Measurements from ENCODE around the gene WNT11. TPM values are rescaled to one million over a fixed set of nuclear protein-coding genes. Genes with fewer than 3 reads are reported as not detected.

Gene WNT11
- polyA plus RNA-seq, 1 donor from 2014 or later, result 2.3 TPM

- Histone ChIP-seq H4K20me1 (ENCODE audit: insufficient read depth) (no peaks in the 10 kb centered on the region), H3F3A (ENCODE audit: insufficient read depth, low read length, poor library complexity, severe bottlenecking) (no peaks in the 10 kb centered on the region), H3K9ac (ENCODE audit: low read length) (no peak overlapping the region), H3K27ac (ENCODE audit: low read length) (no peak overlapping the region), H2AFZ (ENCODE audit: low read depth, low read length) (no peak overlapping the region), H3K9me2 (ENCODE audit: insufficient read depth, low read length) (no peaks in the 10 kb centered on the region), H3K4me3 (ENCODE audit: low read length) (no peak overlapping the region), H3K9me3 (ENCODE audit: low read length) (no peaks in the 10 kb centered on the region), H3K79me2 (replicated peaks; ENCODE audit: insufficient read depth, low read length) (no peaks in the 10 kb centered on the region), H3K27me3 (ENCODE audit: insufficient read depth, low read depth, low read length) (no peaks in the 10 kb centered on the region), H3K36me3 (ENCODE audit: insufficient read depth, low read length) (no peaks in the 10 kb centered on the region), H3K4me2 (ENCODE audit: low read length) (no peak overlapping the region)
- TF ChIP-seq POLR2AphosphoS5 (IDR thresholded peaks at IDR 0.05), result no peak
- no peak for TF ChIP-seq MXI1 (conservative IDR thresholded peaks at IDR 0.05; ENCODE audit: poor library complexity, severe bottlenecking)
- no peak for TF ChIP-seq SMC3 (conservative IDR thresholded peaks at IDR 0.05; ENCODE audit: poor library complexity)
- no peak for TF ChIP-seq EP300 (conservative IDR thresholded peaks at IDR 0.05; ENCODE audit: poor library complexity, severe bottlenecking)
Observed at GRCh38 chr11:76231121-76231738, 24.9 kb upstream of the WNT11 start.

- no peaks in the 10 kb centered on the region for H3F3A ChIP-seq (ENCODE audit: insufficient read depth, low read length, poor library complexity, severe bottlenecking)
Observed at GRCh38 chr11:76230392-76230791, 24.1 kb upstream of the WNT11 start.

GRCh38 chr11:76229690-76230240, 23.5 kb upstream of the WNT11 start:
- no peak overlapping the region for H3K4me3 ChIP-seq (ENCODE audit: low read length)
- no peaks in the 10 kb centered on the region for H3K9me2 ChIP-seq (ENCODE audit: insufficient read depth, low read length)
- H3K27ac ChIP-seq (ENCODE audit: low read length), result no peak overlapping the region
- no peak overlapping the region for H3K9ac ChIP-seq (ENCODE audit: low read length)
- TF ChIP-seq TAF1 (IDR thresholded peaks at IDR 0.05; ENCODE audit: low read depth) (no peak), REST (IDR thresholded peaks at IDR 0.05; ENCODE audit: borderline replicate concordance) (no peak), POLR2AphosphoS5 (IDR thresholded peaks at IDR 0.05) (no peak), MXI1 (conservative IDR thresholded peaks at IDR 0.05; ENCODE audit: poor library complexity, severe bottlenecking) (no peak), EP300 (conservative IDR thresholded peaks at IDR 0.05; ENCODE audit: poor library complexity, severe bottlenecking) (no peak), CTCF (IDR thresholded peaks at IDR 0.05; ENCODE audit: poor library complexity, severe bottlenecking) (no peak), RAD21 (conservative IDR thresholded peaks at IDR 0.05) (no peak), EZH2 (IDR thresholded peaks at IDR 0.05; ENCODE audit: borderline replicate concordance, insufficient read depth, low read length, poor library complexity, severe bottlenecking) (no peak), SMC3 (conservative IDR thresholded peaks at IDR 0.05; ENCODE audit: poor library complexity) (no peak)
- H3F3A ChIP-seq (ENCODE audit: insufficient read depth, low read length, poor library complexity, severe bottlenecking), result no peaks in the 10 kb centered on the region
- H3K9me3 ChIP-seq (ENCODE audit: low read length), result no peaks in the 10 kb centered on the region
- no peaks in the 10 kb centered on the region for H3K27me3 ChIP-seq (ENCODE audit: insufficient read depth, low read depth, low read length)
- no peaks in the 10 kb centered on the region for H3K36me3 ChIP-seq (ENCODE audit: insufficient read depth, low read length)
- H3K79me2 ChIP-seq (replicated peaks; ENCODE audit: insufficient read depth, low read length), result no peaks in the 10 kb centered on the region
- no peak overlapping the region for H2AFZ ChIP-seq (ENCODE audit: low read depth, low read length)
- H3K4me2 ChIP-seq (ENCODE audit: low read length), result no peak overlapping the region
- no peaks in the 10 kb centered on the region for H4K20me1 ChIP-seq (ENCODE audit: insufficient read depth)

More at GRCh38 chr11:76230392-76230791, 24.1 kb upstream of the WNT11 start:
- no peaks in the 10 kb centered on the region for H4K20me1 ChIP-seq (ENCODE audit: insufficient read depth)
- H2AFZ ChIP-seq (ENCODE audit: low read depth, low read length), result no peak overlapping the region
- H3K27me3 ChIP-seq (ENCODE audit: insufficient read depth, low read depth, low read length), result no peaks in the 10 kb centered on the region
- H3K4me3 ChIP-seq (ENCODE audit: low read length), result no peak overlapping the region
- no peaks in the 10 kb centered on the region for H3K79me2 ChIP-seq (replicated peaks; ENCODE audit: insufficient read depth, low read length)
- no peaks in the 10 kb centered on the region for H3K9me3 ChIP-seq (ENCODE audit: low read length)
- TF ChIP-seq POLR2AphosphoS5 (IDR thresholded peaks at IDR 0.05), result no peak
- no peaks in the 10 kb centered on the region for H3K9me2 ChIP-seq (ENCODE audit: insufficient read depth, low read length)
- no peak overlapping the region for H3K4me2 ChIP-seq (ENCODE audit: low read length)
- H3K36me3 ChIP-seq (ENCODE audit: insufficient read depth, low read length), result no peaks in the 10 kb centered on the region
- H3K27ac ChIP-seq (ENCODE audit: low read length), result no peak overlapping the region
- no peak overlapping the region for H3K9ac ChIP-seq (ENCODE audit: low read length)
